Epithelial cell of esophagus (primary cell): ENCODE data around the gene DDX18.

Experiments
- DNase-seq: peaks from one replicate; pipeline ENCODE4 v3.0.0; 2010; ENCODE audit warnings: low read depth
- H3K4me3 ChIP-seq: 2 replicates; pipeline ENCODE4 v1.5.1; 2011; ENCODE audit warnings: mild to moderate bottlenecking, low read length, control low read depth
- TF ChIP-seq, protein P1 (sequence below): IDR thresholded peaks from 2 replicates; pipeline ENCODE4 v1.5.1; 2011; ENCODE audit warnings: low read depth, mild to moderate bottlenecking, low read length, control low read depth, inconsistent platforms; ENCODE audit not compliant: insufficient read depth; ENCODE audit errors: missing control alignments

The DDX18 gene

DNA sequence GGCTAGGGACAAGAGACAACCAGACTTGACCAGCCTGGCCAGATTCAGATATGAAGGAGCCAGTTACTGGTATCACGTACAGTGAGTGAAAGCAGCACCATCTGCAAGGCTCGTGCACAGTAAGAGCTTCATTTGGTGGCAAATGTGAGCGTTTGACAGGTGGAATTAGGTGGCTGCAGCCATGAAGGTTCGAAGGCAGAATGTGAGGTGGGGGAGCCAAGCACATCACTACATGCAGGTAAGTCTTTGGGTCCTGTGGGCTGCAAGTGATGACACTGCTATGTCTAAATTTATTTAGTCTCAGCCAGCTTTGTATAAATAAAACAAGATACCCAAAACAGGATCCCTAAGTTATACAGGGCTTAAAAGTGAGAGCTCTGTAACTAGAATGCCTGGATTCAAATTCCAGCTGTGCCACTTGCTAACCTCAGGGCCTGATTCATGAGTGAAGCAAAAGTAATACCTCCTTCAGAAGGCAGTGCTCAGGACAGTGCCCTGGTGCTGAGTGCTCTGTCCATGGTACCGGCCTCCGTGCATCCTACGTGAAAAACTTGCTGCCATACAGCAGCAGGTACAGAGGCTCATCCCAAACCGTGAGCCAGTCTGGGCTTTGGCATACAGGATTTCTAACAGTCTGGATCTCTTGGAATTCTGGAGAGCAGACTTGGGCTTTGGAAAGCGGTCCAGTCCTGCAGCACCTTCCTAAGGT is 18.6 kb downstream of the DDX18 start:
- H3K4me3 ChIP-seq = no peak overlapping the region
- peak; percentile 54 for DNase-seq
- TF ChIP-seq, protein P1, sequence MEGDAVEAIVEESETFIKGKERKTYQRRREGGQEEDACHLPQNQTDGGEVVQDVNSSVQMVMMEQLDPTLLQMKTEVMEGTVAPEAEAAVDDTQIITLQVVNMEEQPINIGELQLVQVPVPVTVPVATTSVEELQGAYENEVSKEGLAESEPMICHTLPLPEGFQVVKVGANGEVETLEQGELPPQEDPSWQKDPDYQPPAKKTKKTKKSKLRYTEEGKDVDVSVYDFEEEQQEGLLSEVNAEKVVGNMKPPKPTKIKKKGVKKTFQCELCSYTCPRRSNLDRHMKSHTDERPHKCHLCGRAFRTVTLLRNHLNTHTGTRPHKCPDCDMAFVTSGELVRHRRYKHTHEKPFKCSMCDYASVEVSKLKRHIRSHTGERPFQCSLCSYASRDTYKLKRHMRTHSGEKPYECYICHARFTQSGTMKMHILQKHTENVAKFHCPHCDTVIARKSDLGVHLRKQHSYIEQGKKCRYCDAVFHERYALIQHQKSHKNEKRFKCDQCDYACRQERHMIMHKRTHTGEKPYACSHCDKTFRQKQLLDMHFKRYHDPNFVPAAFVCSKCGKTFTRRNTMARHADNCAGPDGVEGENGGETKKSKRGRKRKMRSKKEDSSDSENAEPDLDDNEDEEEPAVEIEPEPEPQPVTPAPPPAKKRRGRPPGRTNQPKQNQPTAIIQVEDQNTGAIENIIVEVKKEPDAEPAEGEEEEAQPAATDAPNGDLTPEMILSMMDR = no peak

DNA sequence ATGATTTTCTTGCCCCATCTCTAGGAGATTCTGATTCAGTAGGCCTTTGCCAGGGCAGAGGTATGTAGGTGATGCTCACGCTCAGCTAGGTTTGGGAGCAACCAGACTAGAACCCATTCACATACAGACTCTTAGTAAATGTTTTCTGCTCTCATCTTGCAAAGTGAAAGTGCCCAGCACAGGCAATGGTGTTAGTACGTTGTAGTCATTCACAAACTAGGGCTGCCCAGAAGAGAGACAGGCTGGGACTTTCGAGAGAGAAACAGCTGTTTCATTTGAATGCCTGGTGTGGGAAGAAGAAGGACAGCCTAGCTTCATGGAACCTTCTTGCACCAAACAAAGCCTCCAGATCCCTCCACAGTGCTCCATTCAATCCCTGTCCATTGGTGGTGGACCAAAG is 19.4 kb downstream of the DDX18 start:
- TF ChIP-seq, protein P1 = no peak
- H3K4me3 ChIP-seq = no peak overlapping the region
- no peak for DNase-seq

DNA sequence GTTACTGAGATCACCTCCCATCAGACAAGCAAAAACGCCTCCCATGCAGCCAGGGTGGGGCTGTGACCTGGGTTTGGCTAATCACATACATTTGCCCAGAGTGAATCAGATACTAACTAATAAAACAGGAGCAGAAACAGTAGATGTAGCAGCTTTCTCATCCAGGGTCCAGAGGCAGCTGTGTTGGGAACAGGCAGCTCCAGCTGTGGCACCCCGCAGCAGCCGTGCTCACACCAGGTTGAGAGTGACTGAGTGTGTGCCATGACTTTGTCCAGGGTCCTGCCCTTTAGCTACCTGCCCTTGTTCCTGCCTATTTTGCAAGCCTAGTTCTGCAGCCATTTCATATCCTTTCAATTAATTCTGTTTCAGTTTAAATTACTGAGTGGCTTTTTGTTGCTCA is 20.5 kb downstream of the DDX18 start:
- H3K4me3 ChIP-seq = no peak overlapping the region
- TF ChIP-seq, protein P1 = no peak
- no peak for DNase-seq

DNA sequence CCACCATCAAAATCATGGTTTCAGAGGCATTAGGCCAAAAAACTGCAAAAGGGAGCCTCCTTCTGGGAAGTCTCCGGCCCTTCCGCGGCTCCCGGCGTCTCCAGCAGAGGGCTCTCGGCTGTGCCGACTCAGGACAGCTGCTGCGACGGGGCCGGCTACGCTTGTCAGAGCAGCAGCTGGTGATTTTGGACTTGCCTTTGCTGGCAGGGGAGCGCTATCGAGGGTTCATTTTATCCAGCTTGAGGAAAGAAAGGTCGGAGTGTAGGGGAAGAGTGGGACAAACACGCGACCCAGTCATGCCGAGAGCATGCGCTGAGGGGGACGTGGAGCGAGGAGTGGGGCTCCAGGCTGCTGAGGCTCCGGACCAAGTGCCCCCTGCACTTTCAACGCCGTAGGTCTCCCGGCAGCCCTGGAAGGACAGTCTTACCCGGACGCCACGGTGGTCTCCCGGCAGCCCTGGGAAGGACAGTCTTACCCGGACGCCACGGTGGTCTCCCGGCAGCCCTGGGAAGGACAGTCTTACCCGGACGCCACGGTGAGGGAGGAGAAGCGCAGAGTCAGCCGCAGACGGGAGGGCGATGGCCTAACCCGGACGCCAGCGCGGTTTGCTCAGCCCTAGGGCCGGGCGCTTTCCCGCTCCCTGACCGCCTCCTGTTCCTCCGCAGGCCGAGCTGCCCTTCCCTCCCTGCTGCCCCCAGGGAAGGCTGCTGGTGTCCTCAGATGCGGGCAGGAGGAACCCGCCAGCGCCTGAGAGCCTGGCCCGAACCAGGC is 21.7 kb downstream of the DDX18 start:
- H3K4me3 ChIP-seq = peak overlapping the region; percentile 35
- peak; percentile 76 for DNase-seq
- TF ChIP-seq, protein P1 = peak; percentile 89

DNA sequence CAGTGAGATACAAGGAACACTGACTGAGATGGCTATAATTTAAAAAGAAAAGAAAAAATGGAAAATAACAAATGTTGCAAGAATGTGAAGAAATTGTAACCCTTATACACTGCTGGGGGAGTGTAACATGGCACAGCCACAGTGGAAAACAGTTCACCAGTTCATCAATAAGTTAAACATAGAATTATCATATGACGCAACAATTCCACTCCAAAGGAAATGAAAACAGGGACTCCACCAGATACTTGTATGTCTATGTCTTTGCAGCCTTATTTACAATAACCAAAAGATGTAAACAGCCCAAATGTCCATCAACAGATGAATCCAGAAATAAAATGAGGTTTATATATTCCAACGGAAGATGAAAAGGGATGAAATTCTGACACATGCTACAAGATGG is 30.8 kb downstream of the DDX18 start:
- H3K4me3 ChIP-seq = no peak overlapping the region
- no peak for DNase-seq
- TF ChIP-seq, protein P1 = no peak

DNA sequence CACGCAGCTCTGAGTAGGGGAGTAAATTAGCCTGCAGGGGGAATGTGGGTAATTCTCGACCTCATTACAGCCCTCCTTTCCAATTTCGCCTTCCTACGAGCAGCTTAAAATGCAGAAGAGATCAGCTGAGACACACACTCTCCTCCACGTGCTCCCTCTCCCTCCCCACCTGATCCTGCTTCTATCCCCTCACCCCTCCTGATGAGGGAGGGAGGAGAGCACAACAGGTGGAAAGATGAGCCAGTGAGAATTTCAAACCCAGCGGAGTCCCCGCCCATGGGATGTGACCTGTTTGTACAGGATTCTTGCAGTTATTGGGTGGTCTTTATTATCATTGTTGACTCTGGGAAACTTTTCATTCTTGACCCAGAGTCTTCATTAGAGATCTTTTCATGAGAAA is 35.5 kb downstream of the DDX18 start:
- DNase-seq = no peak
- TF ChIP-seq, protein P1 = no peak
- H3K4me3 ChIP-seq = no peak overlapping the region
